AG04450 (cell line): ENCODE measurements around the gene GRB14. TPM values are rescaled to one million over a fixed set of nuclear protein-coding genes. Genes with fewer than 3 reads are reported as not detected.
"Not testable (repeated sequence)": the region's sequence is repeated elsewhere in the genome, so short reads cannot be mapped to it uniquely, and the experiment has no call there.

ENCODE experiments used
- CTCF ChIA-PET: fragments of 300-600, 350-600 bp; formaldehyde crosslinking; extraction: SDS; loops from one replicate; lab custom pipeline; 2022; ENCODE audit warnings: antibody characterized with exemption, inconsistent platforms; lab: Charles Lee
- POLR2A ChIA-PET: fragments of 350-600 bp; formaldehyde crosslinking; extraction: SDS; loops from one replicate; lab custom pipeline; 2021; ENCODE audit warnings: antibody characterized with exemption, inconsistent platforms; lab: Yijun Ruan, JAX
- DNase-seq: peaks from one replicate; pipeline ENCODE4 v3.0.0-alpha.2; 2011; ENCODE audit warnings: low read depth, low spot score
- H3K27ac ChIP-seq: one replicate; pipeline ENCODE4 v1.5.1; 2012; ENCODE audit warnings: low read depth, low read length, control low read depth
- H3K27me3 ChIP-seq: one replicate; pipeline ENCODE4 v1.6.0; 2012; ENCODE audit warnings: low read length; ENCODE audit not compliant: control insufficient read depth, insufficient read depth
- H3K4me3 ChIP-seq: 2 replicates; pipeline ENCODE4 v1.5.1; 2011; ENCODE audit warnings: mild to moderate bottlenecking, low read depth, low read length, control low read depth
- H3K9me3 ChIP-seq: 2 replicates; pipeline ENCODE4 v1.5.1; 2012; ENCODE audit warnings: low read length; ENCODE audit not compliant: control insufficient read depth, insufficient read depth
- polyA plus RNA-seq: library from polyadenylated mRNA; depleted of rRNA; stranded (reverse); fragments of >200 nt; gene quantifications from 2 replicates; pipeline ENCODE4 v1.2.3, GENCODE V29; 2011
- TF ChIP-seq, protein P1 (sequence below): IDR thresholded peaks from 2 replicates; pipeline ENCODE4 v1.5.1; 2011; ENCODE audit warnings: low read depth, low read length, control low read depth, inconsistent platforms

The GRB14 gene
- polyA plus RNA-seq, 1 experiment, result not detected

DNA sequence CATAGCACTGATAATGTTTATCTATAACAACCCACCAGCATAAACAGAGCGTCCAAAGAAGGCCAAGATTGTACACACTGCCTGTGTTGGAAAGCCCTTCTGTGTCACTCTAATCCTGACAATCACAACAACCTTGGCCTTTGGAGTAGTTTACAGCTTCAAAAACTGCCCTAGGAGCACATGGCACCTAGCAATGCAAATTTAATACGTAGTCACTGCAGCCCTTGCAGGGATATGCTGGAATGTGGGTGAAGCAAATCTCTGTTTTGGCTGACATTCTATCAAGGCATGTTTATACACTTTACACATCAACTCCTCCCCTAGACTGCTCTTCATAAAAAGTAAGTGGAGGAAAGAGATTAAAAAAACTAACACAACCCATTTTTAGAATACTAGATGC lies 66.8 kb downstream of the GRB14 start:
- POLR2A ChIA-PET, result no interaction called here
- CTCF ChIA-PET, result no interaction called here
- Histone ChIP-seq H3K27ac (no peak overlapping the region), H3K27me3 (no peaks in the 10 kb centered on the region), H3K9me3 (no peaks in the 10 kb centered on the region), H3K4me3 (no peak overlapping the region)
- no peak for DNase-seq
- TF ChIP-seq, protein P1, sequence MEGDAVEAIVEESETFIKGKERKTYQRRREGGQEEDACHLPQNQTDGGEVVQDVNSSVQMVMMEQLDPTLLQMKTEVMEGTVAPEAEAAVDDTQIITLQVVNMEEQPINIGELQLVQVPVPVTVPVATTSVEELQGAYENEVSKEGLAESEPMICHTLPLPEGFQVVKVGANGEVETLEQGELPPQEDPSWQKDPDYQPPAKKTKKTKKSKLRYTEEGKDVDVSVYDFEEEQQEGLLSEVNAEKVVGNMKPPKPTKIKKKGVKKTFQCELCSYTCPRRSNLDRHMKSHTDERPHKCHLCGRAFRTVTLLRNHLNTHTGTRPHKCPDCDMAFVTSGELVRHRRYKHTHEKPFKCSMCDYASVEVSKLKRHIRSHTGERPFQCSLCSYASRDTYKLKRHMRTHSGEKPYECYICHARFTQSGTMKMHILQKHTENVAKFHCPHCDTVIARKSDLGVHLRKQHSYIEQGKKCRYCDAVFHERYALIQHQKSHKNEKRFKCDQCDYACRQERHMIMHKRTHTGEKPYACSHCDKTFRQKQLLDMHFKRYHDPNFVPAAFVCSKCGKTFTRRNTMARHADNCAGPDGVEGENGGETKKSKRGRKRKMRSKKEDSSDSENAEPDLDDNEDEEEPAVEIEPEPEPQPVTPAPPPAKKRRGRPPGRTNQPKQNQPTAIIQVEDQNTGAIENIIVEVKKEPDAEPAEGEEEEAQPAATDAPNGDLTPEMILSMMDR, result no peak

DNA sequence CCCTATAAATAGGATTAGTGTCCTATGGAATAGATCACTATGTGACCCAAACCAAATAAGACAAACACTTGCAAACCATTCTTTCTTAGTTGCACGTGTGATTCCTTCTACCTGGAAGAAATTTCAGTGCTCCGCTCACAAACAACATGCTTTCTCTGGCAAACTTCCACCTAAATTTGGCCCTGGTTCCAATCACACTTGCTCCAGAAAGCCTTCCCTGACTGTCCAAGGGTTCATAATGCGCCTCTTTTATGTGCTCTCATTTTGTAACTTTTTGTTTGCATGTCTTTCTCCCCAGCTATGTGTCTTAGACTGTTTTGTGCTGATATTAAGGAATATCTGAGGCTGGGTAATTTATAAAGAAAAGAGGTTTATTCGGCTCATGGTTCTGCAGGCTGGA lies 69.8 kb downstream of the GRB14 start:
- ChIA-PET CTCF (interaction anchor here (2.1 kb wide), 1 partner anchor 9 kb away, joined by 14 read pairs; no protein-coding TSS in a partner anchor), POLR2A (no interaction called here)
- TF ChIP-seq, protein P1, result no peak
- DNase-seq, result no peak
- Histone ChIP-seq H3K4me3 (no peak overlapping the region), H3K27ac (no peak overlapping the region), H3K27me3 (no peaks in the 10 kb centered on the region), H3K9me3 (no peaks in the 10 kb centered on the region)

DNA sequence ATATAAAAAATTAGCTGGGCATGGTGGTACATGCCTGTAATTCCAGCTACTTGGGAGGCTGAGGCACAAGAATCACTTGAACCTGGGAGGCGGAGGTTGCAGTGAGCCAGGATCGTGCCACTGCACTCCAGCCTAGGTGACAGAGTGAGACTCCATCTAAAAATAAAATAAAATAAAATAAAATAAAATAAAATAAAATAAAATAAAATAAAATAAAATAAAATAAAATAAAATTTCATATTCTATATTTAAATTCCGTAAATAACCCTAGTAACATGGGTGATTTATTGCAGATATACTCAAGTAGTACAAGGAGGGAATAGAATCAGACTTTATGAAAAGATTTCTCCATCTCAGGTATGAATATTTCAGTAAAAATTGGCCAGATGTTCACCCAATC lies 71.6 kb downstream of the GRB14 start:
- DNase-seq, POLR2A ChIA-PET, H3K4me3 ChIP-seq, H3K27ac ChIP-seq, H3K9me3 ChIP-seq, H3K27me3 ChIP-seq: not testable (repeated sequence)
- CTCF ChIA-PET, result interaction anchor here (1.2 kb wide), 1 partner anchor 12 kb away, joined by 3 read pairs; no protein-coding TSS in a partner anchor

DNA sequence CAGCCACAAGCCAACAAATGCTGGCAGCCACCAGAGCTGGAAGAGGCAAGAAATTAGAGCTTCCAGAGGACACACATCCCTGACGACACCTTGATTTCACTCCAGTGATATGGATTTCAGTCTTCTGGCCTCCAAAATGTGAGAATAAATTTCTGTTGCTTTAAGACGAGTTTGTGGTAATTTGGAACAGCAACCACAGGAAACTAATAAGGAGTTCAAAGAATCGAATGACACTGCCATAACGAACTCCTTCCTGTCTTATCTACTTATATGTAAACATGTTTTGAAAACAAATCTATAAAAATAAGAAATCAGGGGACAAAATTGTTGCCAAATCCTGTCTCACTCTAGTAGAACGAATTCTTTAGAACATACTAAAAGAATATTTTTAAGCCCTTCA lies 75.8 kb downstream of the GRB14 start:
- ChIA-PET POLR2A (no interaction called here), CTCF (interaction anchor here (1.4 kb wide), 1 partner anchor 15 kb away, joined by 5 read pairs; no protein-coding TSS in a partner anchor)
- no peak for DNase-seq
- Histone ChIP-seq H3K9me3 (no peaks in the 10 kb centered on the region), H3K27me3 (no peaks in the 10 kb centered on the region), H3K4me3 (no peak overlapping the region), H3K27ac (no peak overlapping the region)
- TF ChIP-seq, protein P1, result no peak

DNA sequence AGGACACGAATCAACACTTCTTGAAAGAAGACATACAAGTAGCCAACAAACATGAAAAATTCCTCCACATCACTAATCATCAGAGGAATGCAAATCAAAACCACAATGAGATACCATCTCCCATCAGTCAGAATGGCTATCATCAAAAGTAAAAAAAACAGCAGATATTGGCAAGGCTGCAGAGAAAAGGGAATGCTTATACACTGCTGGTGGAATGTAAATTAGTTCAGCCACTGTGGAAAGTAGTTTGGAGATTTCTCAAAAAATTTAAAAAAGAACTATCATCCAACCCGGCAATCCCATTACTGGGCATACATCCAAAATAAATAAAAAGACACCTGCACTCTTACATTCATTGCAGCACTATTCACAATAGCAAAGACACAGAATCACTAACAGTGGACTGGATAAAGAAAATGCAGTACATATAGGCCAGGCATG lies 78.7 kb downstream of the GRB14 start:
- TF ChIP-seq, protein P1, result no peak
- DNase-seq, result no peak

More for the DNA sequence above, 78.7 kb downstream of the GRB14 start:
- ChIA-PET CTCF (interaction anchor here (1.5 to 3.2 kb wide), 2 partner anchors 18 to 174 kb away, joined by 5 to 20 read pairs; no protein-coding TSS in a partner anchor), POLR2A (no interaction called here)
- Histone ChIP-seq H3K9me3 (no peaks in the 10 kb centered on the region), H3K4me3 (no peak overlapping the region), H3K27me3 (no peaks in the 10 kb centered on the region), H3K27ac (no peak overlapping the region)
